H9 (cell line): Measurements from ENCODE around the gene BBS1. TPM values are rescaled to one million over a fixed set of nuclear protein-coding genes. Genes with fewer than 3 reads are reported as not detected.
A peak's percentile ranks its signal among the peaks of the same experiment; 100 is the strongest.

Experiments used
- DNase-seq: peaks from one replicate; pipeline ENCODE4 v3.0.0-alpha.2; 2017
- H2AFZ ChIP-seq: one replicate; pipeline ENCODE4 v1.6.1; 2013; ENCODE audit warnings: mild to moderate bottlenecking, low read length, control low read depth, moderate library complexity
- H2AK5ac ChIP-seq: 2 replicates; pipeline ENCODE4 v1.6.1; 2013; ENCODE audit warnings: low read length, control low read depth, mixed read lengths; ENCODE audit not compliant: insufficient read length
- H2BK120ac ChIP-seq: one replicate; pipeline ENCODE4 v1.6.1; 2013; ENCODE audit warnings: low read depth, mild to moderate bottlenecking, low read length, control low read depth, inconsistent platforms; ENCODE audit not compliant: poor library complexity, severe bottlenecking
- H2BK12ac ChIP-seq: 2 replicates; pipeline ENCODE4 v1.6.1; 2013; ENCODE audit warnings: low read length, control low read depth, mixed read lengths, low read depth; ENCODE audit not compliant: insufficient read length
- H2BK15ac ChIP-seq: 2 replicates; pipeline ENCODE4 v1.6.1; 2013; ENCODE audit warnings: low read depth, low read length, control low read depth
- H2BK20ac ChIP-seq: one replicate; pipeline ENCODE4 v1.6.1; 2013; ENCODE audit warnings: low read depth, mild to moderate bottlenecking, low read length, control low read depth, inconsistent platforms; ENCODE audit not compliant: poor library complexity, severe bottlenecking
- H2BK5ac ChIP-seq: 2 replicates; pipeline ENCODE4 v1.6.1; 2013; ENCODE audit warnings: low read length, control low read depth, mixed read lengths; ENCODE audit not compliant: insufficient read length
- H3K14ac ChIP-seq: 2 replicates; pipeline ENCODE4 v1.6.1; 2013; ENCODE audit warnings: low read length, control low read depth; ENCODE audit not compliant: insufficient read depth
- H3K18ac ChIP-seq: 2 replicates; pipeline ENCODE4 v1.6.1; 2013; ENCODE audit warnings: low read depth, mild to moderate bottlenecking, mixed read lengths, low read length, control low read depth; ENCODE audit not compliant: insufficient read length
- H3K23ac ChIP-seq: 2 replicates; pipeline ENCODE4 v1.6.1; 2013; ENCODE audit warnings: low read length, control low read depth, mixed read lengths, low read depth; ENCODE audit not compliant: insufficient read length
- H3K23me2 ChIP-seq: 2 replicates; pipeline ENCODE4 v1.6.1; 2013; ENCODE audit warnings: low read depth, mild to moderate bottlenecking, mixed read lengths, low read length, control low read depth; ENCODE audit not compliant: insufficient read length, poor library complexity, severe bottlenecking
- H3K27ac ChIP-seq: 2 replicates; pipeline ENCODE4 v1.5.1; 2013; ENCODE audit warnings: low read length, control low read depth, mixed read lengths, low read depth; ENCODE audit not compliant: insufficient read length
- H3K27me3 ChIP-seq: 2 replicates; pipeline ENCODE4 v1.6.1; 2013; ENCODE audit warnings: low read length, control low read depth, inconsistent platforms; ENCODE audit not compliant: insufficient read depth
- H3K4ac ChIP-seq: 2 replicates; pipeline ENCODE4 v1.6.1; 2013; ENCODE audit warnings: low read depth, mild to moderate bottlenecking, control low read depth, inconsistent platforms, low read length, moderate library complexity
- H3K4me1 ChIP-seq: 2 replicates; pipeline ENCODE4 v1.6.1; 2013; ENCODE audit warnings: low read length, control low read depth, inconsistent platforms; ENCODE audit not compliant: insufficient read depth
- H3K4me2 ChIP-seq: 2 replicates; pipeline ENCODE4 v1.6.1; 2013; ENCODE audit warnings: low read length, control low read depth, mixed read lengths; ENCODE audit not compliant: insufficient read length, insufficient read depth
- H3K56ac ChIP-seq: 2 replicates; pipeline ENCODE4 v1.6.1; 2013; ENCODE audit warnings: low read depth, mild to moderate bottlenecking, mixed read lengths, low read length, control low read depth; ENCODE audit not compliant: insufficient read length
- H3K79me1 ChIP-seq: 2 replicates; pipeline ENCODE4 v1.6.1; 2013; ENCODE audit warnings: low read depth, mild to moderate bottlenecking, moderate library complexity, low read length, control low read depth, inconsistent platforms; ENCODE audit not compliant: insufficient read depth, poor library complexity, severe bottlenecking
- H3K79me2 ChIP-seq: 2 replicates; pipeline ENCODE4 v1.6.1; 2013; ENCODE audit warnings: low read length, control low read depth, inconsistent platforms; ENCODE audit not compliant: insufficient read depth
- H3K9ac ChIP-seq: 2 replicates; pipeline ENCODE4 v1.6.1; 2013; ENCODE audit warnings: low read length, control low read depth, mixed read lengths; ENCODE audit not compliant: insufficient read length; ENCODE audit errors: extremely low read depth
- H3K9me3 ChIP-seq: one replicate; pipeline ENCODE4 v1.6.1; 2013; ENCODE audit warnings: low read depth, low read length, inconsistent platforms; ENCODE audit not compliant: control insufficient read depth
- H3T11ph ChIP-seq: one replicate; pipeline ENCODE4 v1.6.1; 2013; ENCODE audit warnings: mild to moderate bottlenecking, low read length, control low read depth, inconsistent platforms
- H4K20me1 ChIP-seq: one replicate; pipeline ENCODE4 v1.6.1; 2013; ENCODE audit not compliant: control insufficient read depth, insufficient read length, insufficient read depth
- H4K5ac ChIP-seq: 2 replicates; pipeline ENCODE4 v1.6.1; 2013; ENCODE audit warnings: low read depth, mild to moderate bottlenecking, mixed read lengths, low read length, control low read depth; ENCODE audit not compliant: insufficient read length
- H4K8ac ChIP-seq: replicated peaks from 2 replicates; pipeline ENCODE4 v1.6.1; 2013; ENCODE audit warnings: low read length, control low read depth, mixed read lengths, low read depth; ENCODE audit not compliant: insufficient read length
- H4K91ac ChIP-seq: 2 replicates; pipeline ENCODE4 v1.6.1; 2013; ENCODE audit warnings: low read depth, mild to moderate bottlenecking, moderate library complexity, mixed read lengths, low read length, control low read depth; ENCODE audit not compliant: insufficient read length
- H3K27ac Mint-ChIP-seq, 3 experiments: 2 replicates in 2 of 3; 3 replicates in 1 of 3; pipeline ENCODE4 v1.8.0; 2020 to 2021; ENCODE audit warnings: mixed read lengths in 3 of 3, mild to moderate bottlenecking in 1 of 3, moderate library complexity in 1 of 3
- H3K27me3 Mint-ChIP-seq: 2 replicates; pipeline ENCODE4 v1.8.0; 2021; ENCODE audit warnings: low read depth, mild to moderate bottlenecking, moderate library complexity, mixed read lengths
- H3K36me3 Mint-ChIP-seq, 3 experiments: 2 replicates in 2 of 3; 3 replicates in 1 of 3; pipeline ENCODE4 v1.8.0; 2020 to 2021; ENCODE audit warnings: low read depth in 3 of 3, mixed read lengths in 3 of 3; ENCODE audit not compliant: insufficient read depth in 1 of 3
- H3K4me1 Mint-ChIP-seq, 2 experiments: 2 replicates each; pipeline ENCODE4 v1.8.0; 2020; ENCODE audit warnings: mixed read lengths in 2 of 2
- H3K4me3 Mint-ChIP-seq, 2 experiments: 2 replicates in 1 of 2; 3 replicates in 1 of 2; pipeline ENCODE4 v1.8.0; 2020 to 2021; ENCODE audit warnings: mild to moderate bottlenecking in 2 of 2, mixed read lengths in 2 of 2, moderate library complexity in 1 of 2
- H3K9me3 Mint-ChIP-seq, 2 experiments: 2 replicates in 1 of 2; 3 replicates in 1 of 2; pipeline ENCODE4 v1.8.0; 2020; ENCODE audit warnings: mild to moderate bottlenecking in 2 of 2, mixed read lengths in 2 of 2, moderate library complexity in 1 of 2
- CTCF ChIP-seq: fragments of 200-600 bp; sonication (generic); conservative IDR thresholded peaks from 3 replicates; pipeline ENCODE4 v1.8.0; 2021; ENCODE audit warnings: antibody characterized with exemption, mild to moderate bottlenecking
- WGBS: extraction: QIAGEN DNeasy Blood & Tissue Kit; methylation state at CpG from one replicate; pipeline ENCODE4 v1.1.7; 2013; ENCODE audit warnings: missing lambda C conversion rate, low lambda C conversion rate, mixed read lengths; ENCODE audit not compliant: insufficient read length; ENCODE audit errors: extremely low coverage; 5-methylcytosine and 5-hydroxymethylcytosine counted together
- total RNA-seq: library from RNA; stranded (reverse); gene quantifications from 2 replicates; pipeline ENCODE4 v1.2.1, GENCODE V29; 2021

Gene BBS1
- total RNA-seq, 1 experiment from 2014 or later, result 27.2 TPM

GRCh38 chr11:66476173-66476840 lies 34.1 kb upstream of the BBS1 start:
- no peak overlapping the region for H3T11ph ChIP-seq
- TF ChIP-seq CTCF, result 0 out of 3 replicates have a peak, but pooled peaks have one; percentile 9
- H2AK5ac ChIP-seq, result no peak overlapping the region
- H3K9me3 ChIP-seq, result no peaks in the 10 kb centered on the region
- H3K23me2 ChIP-seq, result peaks cover 13% of the 10 kb centered on the region
- no peak overlapping the region for H4K91ac ChIP-seq
- Mint-ChIP-seq H3K27me3 (no peaks in the 10 kb centered on the region), H3K4me3 (no peak overlapping the region), H3K36me3 (peaks cover 3 to 19% (median 18%) of the 10 kb centered on the region in 3 experiments; a peak in 5 of 7 replicates), H3K27ac (peak overlapping the region in 2 of 3 experiments; percentile 31 to 85; a peak in 3 of 7 replicates), H3K4me1 (peaks cover 30 to 36% of the 10 kb centered on the region in 2 experiments), H3K9me3 (no peaks in the 10 kb centered on the region)
- no peak overlapping the region for H2BK20ac ChIP-seq
- H2BK5ac ChIP-seq, result no peak overlapping the region
- no peak overlapping the region for H2BK15ac ChIP-seq
- no peak overlapping the region for H3K27ac ChIP-seq
- no peaks in the 10 kb centered on the region for H3K79me2 ChIP-seq
- no peaks in the 10 kb centered on the region for H3K27me3 ChIP-seq
- H2AFZ ChIP-seq, result no peak overlapping the region
- no peak overlapping the region for H2BK12ac ChIP-seq
- no peak for DNase-seq
- no peaks in the 10 kb centered on the region for H3K79me1 ChIP-seq
- WGBS, result no CpG with 5 or more reads among the region's 10 CpGs
- no peaks in the 10 kb centered on the region for H4K20me1 ChIP-seq
- H3K14ac ChIP-seq, result no peak overlapping the region
- no peak overlapping the region for H4K5ac ChIP-seq
- H3K56ac ChIP-seq, result no peak overlapping the region
- H3K4me1 ChIP-seq, result no peaks in the 10 kb centered on the region
- H3K4me2 ChIP-seq, result no peak overlapping the region
- H3K9ac ChIP-seq, result no peak overlapping the region
- H3K23ac ChIP-seq, result no peak overlapping the region
- H4K8ac ChIP-seq, result no peak overlapping the region
- H3K4ac ChIP-seq, result no peak overlapping the region
- no peak overlapping the region for H2BK120ac ChIP-seq
- no peak overlapping the region for H3K18ac ChIP-seq
